Measurements from ENCODE around the gene GATA5. TPM values are rescaled to one million over a fixed set of nuclear protein-coding genes. Genes with fewer than 3 reads are reported as not detected.

Gene GATA5
- total RNA-seq, 1 experiment from 2014 or later: 1.4 TPM

GRCh38 chr20:62524505-62524911 is 48.7 kb upstream of the GATA5 start:
- Mint-ChIP-seq H3K27me3 (ENCODE audit: low read depth) (no peaks in the 10 kb centered on the region), H3K36me3 (no peaks in the 10 kb centered on the region), H3K27ac (no peak overlapping the region), H3K9me3 (no peaks in the 10 kb centered on the region), H3K4me1 (peaks cover 11% of the 10 kb centered on the region), H3K4me3 (no peak overlapping the region)
- DNase-seq (ENCODE audit: low spot score): no peak
- ChIA-PET POLR2A (interaction anchor here (0.6 kb wide), 1 partner anchor 82 kb away, joined by 3 read pairs; no protein-coding TSS in a partner anchor), CTCF (interaction anchor here (0.6 to 2.4 kb wide), 12 partner anchors 9 to 757 kb away, joined by 3 to 12 read pairs (median 4); no protein-coding TSS in a partner anchor)
- ATAC-seq: peak; percentile 36; the same call in 1 of the 2 replicates
- TF ChIP-seq MYBL2 (CRISPR knock-in tag; IDR thresholded peaks at IDR 0.05): no peak
- no peak for TF ChIP-seq JUN (CRISPR knock-in tag; IDR thresholded peaks at IDR 0.05)
- TF ChIP-seq ZNF532 (CRISPR knock-in tag; IDR thresholded peaks at IDR 0.05; ENCODE audit: borderline replicate concordance): no peak
- TF ChIP-seq ZBTB21 (CRISPR knock-in tag; IDR thresholded peaks at IDR 0.05; ENCODE audit: borderline replicate concordance): no peak
- no peak for TF ChIP-seq ZNF512 (CRISPR knock-in tag; IDR thresholded peaks at IDR 0.05; ENCODE audit: borderline replicate concordance)
- no peak for TF ChIP-seq CTCF (IDR thresholded peaks at IDR 0.05)
- TF ChIP-seq USF1 (CRISPR knock-in tag; IDR thresholded peaks at IDR 0.05): no peak
- no peak for TF ChIP-seq CDX4 (CRISPR knock-in tag; IDR thresholded peaks at IDR 0.05; ENCODE audit: borderline replicate concordance)
- no peak for TF ChIP-seq IRF1 (CRISPR knock-in tag; IDR thresholded peaks at IDR 0.05)
- TF ChIP-seq ATF1 (CRISPR knock-in tag; IDR thresholded peaks at IDR 0.05): no peak
- no peak for TF ChIP-seq ZNF317 (CRISPR knock-in tag; IDR thresholded peaks at IDR 0.05; ENCODE audit: borderline replicate concordance, low read depth)
- no peak for TF ChIP-seq TEAD4 (CRISPR knock-in tag; IDR thresholded peaks at IDR 0.05)
- no peak for TF ChIP-seq MAX (CRISPR knock-in tag; IDR thresholded peaks at IDR 0.05)
- TF ChIP-seq AR (CRISPR knock-in tag; IDR thresholded peaks at IDR 0.05): no peak
- no peak for TF ChIP-seq ERG (CRISPR knock-in tag; IDR thresholded peaks at IDR 0.05)
- TF ChIP-seq ZNF138 (CRISPR knock-in tag; conservative IDR thresholded peaks at IDR 0.05): no peak

All from WTC11 (cell line).